GM12873 (cell line): ENCODE results near the gene RHBDD1.

Experiments used
- CTCF ChIP-seq: IDR thresholded peaks from 2 replicates; pipeline ENCODE4 v1.5.1; 2012; ENCODE audit warnings: low read depth, mild to moderate bottlenecking, moderate library complexity, low read length, control low read depth; ENCODE audit not compliant: insufficient read depth; ENCODE audit errors: missing control alignments

The RHBDD1 gene

GRCh38 chr2:227022608-227023007 is 186.8 kb downstream of the RHBDD1 start:
- TF ChIP-seq CTCF = no peak

GRCh38 chr2:227025510-227025909 is 189.7 kb downstream of the RHBDD1 start:
- TF ChIP-seq CTCF = no peak

GRCh38 chr2:227029426-227030105 is 193.7 kb downstream of the RHBDD1 start:
- TF ChIP-seq CTCF = no peak

GRCh38 chr2:227030789-227031188 is 194.9 kb downstream of the RHBDD1 start:
- TF ChIP-seq CTCF = no peak

- TF ChIP-seq CTCF = no peak
Observed at GRCh38 chr2:227031379-227031778, 195.5 kb downstream of the RHBDD1 start.

- peak; percentile 86 for TF ChIP-seq CTCF
Observed at GRCh38 chr2:227033471-227034148, 197.8 kb downstream of the RHBDD1 start.

- no peak for TF ChIP-seq CTCF
Observed at GRCh38 chr2:227035711-227036367, 200.0 kb downstream of the RHBDD1 start.
